H1 (cell line): ENCODE measurements around the gene ASRGL1. TPM values are rescaled to one million over a fixed set of nuclear protein-coding genes. Genes with fewer than 3 reads are reported as not detected.

Source experiments
- CTCF ChIA-PET: fragments of 300-600 bp; sonication (Branson Sonifier 250); formaldehyde crosslinking; loops from one replicate; lab custom pipeline; 2021; ENCODE audit not compliant: partially characterized antibody; lab: Charles Lee
- POLR2A ChIA-PET: fragments of 300-600 bp; sonication (Branson Sonifier 250); formaldehyde crosslinking; loops from one replicate; lab custom pipeline; 2021; ENCODE audit warnings: inconsistent platforms; ENCODE audit not compliant: partially characterized antibody; lab: Charles Lee
- DNase-seq, 2 experiments: peaks; one replicate each; pipeline versions ENCODE4 v3.0.0 to v3.0.0-alpha.2; 2010 to 2022; ENCODE audit warnings: low spot score in 2 of 2, low read depth in 1 of 2, mixed read lengths in 1 of 2
- FAIRE-seq: peaks from 2 replicates; lab custom pipeline; 2011; peaks lifted over from hg19 to GRCh38; lab: Jason Lieb, UNC
- H2AFZ ChIP-seq: 2 replicates; pipeline ENCODE4 v1.8.1; 2012; ENCODE audit warnings: low read length, inconsistent platforms
- H2AK5ac ChIP-seq: 2 replicates; pipeline ENCODE4 v1.6.1; 2013; ENCODE audit warnings: low read depth, low read length
- H2BK120ac ChIP-seq: replicated peaks from 2 replicates; pipeline ENCODE3; 2013; ENCODE audit warnings: low read depth, low read length, inconsistent platforms
- H2BK12ac ChIP-seq: 2 replicates; pipeline ENCODE4 v1.6.1; 2013; ENCODE audit warnings: low read depth, low read length
- H2BK15ac ChIP-seq: 2 replicates; pipeline ENCODE4 v1.6.1; 2013; ENCODE audit warnings: low read length
- H2BK20ac ChIP-seq: 2 replicates; pipeline ENCODE4 v1.6.1; 2013; ENCODE audit warnings: low read length
- H2BK5ac ChIP-seq: 2 replicates; pipeline ENCODE4 v1.6.1; 2013; ENCODE audit warnings: low read depth, low read length
- H3K14ac ChIP-seq: 2 replicates; pipeline ENCODE4 v1.6.1; 2013; ENCODE audit warnings: inconsistent platforms; ENCODE audit not compliant: insufficient read length
- H3K18ac ChIP-seq: 2 replicates; pipeline ENCODE4 v1.6.1; 2013; ENCODE audit warnings: low read length; ENCODE audit errors: extremely low read depth
- H3K23ac ChIP-seq: 2 replicates; pipeline ENCODE4 v1.6.1; 2013; ENCODE audit warnings: inconsistent platforms; ENCODE audit not compliant: insufficient read length
- H3K23me2 ChIP-seq: 2 replicates; pipeline ENCODE4 v1.6.1; 2013; ENCODE audit warnings: low read depth, low read length
- H3K27ac ChIP-seq: 2 replicates; pipeline ENCODE4 v1.6.1; 2011; ENCODE audit warnings: low read depth, low read length, inconsistent platforms
- H3K27me3 ChIP-seq, 4 experiments: replicated peaks in 1 of 4; 1 replicate in 1 of 4; 2 replicates in 3 of 4; pipeline versions ENCODE4 v1.6.1 to v1.8.1; 2011 to 2013; ENCODE audit warnings: low read length in 3 of 4, mild to moderate bottlenecking in 3 of 4, inconsistent platforms in 2 of 4, mixed read lengths in 2 of 4, moderate library complexity in 1 of 4; ENCODE audit not compliant: control insufficient read depth in 3 of 4, insufficient read depth in 3 of 4; ENCODE audit errors: extremely low read depth in 1 of 4
- H3K36me3 ChIP-seq, 4 experiments: 2 replicates each; pipeline versions ENCODE4 v1.6.1 to v1.8.1; 2011 to 2013; ENCODE audit warnings: mild to moderate bottlenecking in 4 of 4, low read length in 3 of 4, moderate library complexity in 2 of 4, control low read depth in 1 of 4, inconsistent platforms in 1 of 4; ENCODE audit not compliant: insufficient read depth in 4 of 4, control insufficient read depth in 2 of 4
- H3K4ac ChIP-seq: replicated peaks from 2 replicates; pipeline ENCODE3; 2013; ENCODE audit warnings: low read length, low read depth, mixed read lengths, inconsistent platforms; ENCODE audit not compliant: insufficient read length
- H3K4me1 ChIP-seq, 4 experiments: replicated peaks in 1 of 4; 1 replicate in 1 of 4; 2 replicates in 3 of 4; pipeline versions ENCODE4 v1.6.1 to v1.8.1; 2011 to 2013; ENCODE audit warnings: low read length in 3 of 4, inconsistent platforms in 2 of 4, mixed read lengths in 1 of 4; ENCODE audit not compliant: insufficient read depth in 4 of 4, control insufficient read depth in 3 of 4
- H3K4me2 ChIP-seq, 2 experiments: 2 replicates each; pipeline versions ENCODE4 v1.6.1 to v1.8.1; 2011 to 2013; ENCODE audit warnings: low read depth in 2 of 2, low read length in 2 of 2, control low read depth in 1 of 2, inconsistent platforms in 1 of 2, mild to moderate bottlenecking in 1 of 2; ENCODE audit not compliant: insufficient read depth in 1 of 2
- H3K4me3 ChIP-seq, 4 experiments: fragments of 200-600, 300-600 bp in 1 of 4; sonication (generic), shearing (Covaris generic), sonication (Bioruptor Twin) in 1 of 4; 2 replicates each; pipeline versions ENCODE4 v1.5.1 to v1.8.1; 2011 to 2016; ENCODE audit warnings: low read length in 4 of 4, low read depth in 3 of 4, control low read depth in 2 of 4, inconsistent platforms in 2 of 4, mild to moderate bottlenecking in 2 of 4, mixed read lengths in 1 of 4, moderate library complexity in 1 of 4; ENCODE audit not compliant: insufficient read depth in 2 of 4; ENCODE audit errors: extremely low read depth in 1 of 4
- H3K56ac ChIP-seq: replicated peaks from 2 replicates; pipeline ENCODE3; 2013; ENCODE audit warnings: low read depth, mild to moderate bottlenecking, mixed read lengths, low read length, inconsistent platforms; ENCODE audit not compliant: insufficient read length
- H3K79me1 ChIP-seq: 2 replicates; pipeline ENCODE4 v1.6.1; 2013; ENCODE audit warnings: low read depth, low read length, control low read depth
- H3K79me2 ChIP-seq, 2 experiments: 2 replicates each; pipeline versions ENCODE4 v1.6.1 to v1.8.1; 2012 to 2013; ENCODE audit warnings: low read length in 2 of 2, mild to moderate bottlenecking in 2 of 2, inconsistent platforms in 1 of 2; ENCODE audit not compliant: insufficient read depth in 2 of 2, control insufficient read depth in 1 of 2
- H3K9ac ChIP-seq, 4 experiments: replicated peaks in 1 of 4; 1 replicate in 1 of 4; 2 replicates in 3 of 4; pipeline versions ENCODE4 v1.6.1 to v1.8.1; 2011 to 2013; ENCODE audit warnings: low read depth in 3 of 4, low read length in 3 of 4, control low read depth in 2 of 4, mild to moderate bottlenecking in 2 of 4, moderate library complexity in 2 of 4, inconsistent platforms in 1 of 4; ENCODE audit errors: extremely low read depth in 1 of 4
- H3K9me3 ChIP-seq, 2 experiments: 2 replicates each; pipeline versions ENCODE4 v1.6.1 to v1.8.1; 2012 to 2013; ENCODE audit warnings: mild to moderate bottlenecking in 2 of 2, moderate library complexity in 2 of 2, control low read depth in 1 of 2, inconsistent platforms in 1 of 2, low read depth in 1 of 2, low read length in 1 of 2, mixed read lengths in 1 of 2; ENCODE audit not compliant: insufficient read depth in 2 of 2
- H4K20me1 ChIP-seq, 2 experiments: replicated peaks in 1 of 2; 2 replicates each; pipeline versions ENCODE3 to v1.8.1; 2011 to 2013; ENCODE audit warnings: inconsistent platforms in 2 of 2, low read length in 2 of 2, mild to moderate bottlenecking in 1 of 2; ENCODE audit not compliant: insufficient read depth in 2 of 2, control insufficient read depth in 1 of 2
- H4K5ac ChIP-seq: 2 replicates; pipeline ENCODE4 v1.6.1; 2013; ENCODE audit warnings: low read length, low read depth, mixed read lengths, inconsistent platforms; ENCODE audit not compliant: insufficient read length
- H4K8ac ChIP-seq: 2 replicates; pipeline ENCODE4 v1.8.0; 2013; ENCODE audit warnings: mild to moderate bottlenecking, moderate library complexity, low read length, inconsistent platforms; ENCODE audit not compliant: insufficient read depth; ENCODE audit errors: extremely low read depth
- H4K91ac ChIP-seq: replicated peaks from 2 replicates; pipeline ENCODE3; 2013; ENCODE audit warnings: low read length, mixed read lengths, inconsistent platforms; ENCODE audit not compliant: insufficient read length
- ATF2 ChIP-seq: IDR thresholded peaks from 2 replicates; pipeline ENCODE4 v1.6.1; 2012; ENCODE audit warnings: low read length, inconsistent platforms
- EP300 ChIP-seq, 2 experiments: IDR thresholded peaks; 1 replicate in 1 of 2; 2 replicates in 1 of 2; pipeline ENCODE4 v1.6.1; 2011 to 2012; ENCODE audit warnings: low read depth in 2 of 2, low read length in 2 of 2, mild to moderate bottlenecking in 2 of 2, borderline replicate concordance in 1 of 2, inconsistent platforms in 1 of 2, moderate library complexity in 1 of 2
- HDAC2 ChIP-seq, 2 experiments: fragments of 300-600 bp in 1 of 2; sonication (generic) in 1 of 2; IDR thresholded peaks; 2 replicates each; pipeline ENCODE4 v1.6.1; 2011 to 2012; ENCODE audit warnings: low read depth in 2 of 2, low read length in 2 of 2, mild to moderate bottlenecking in 2 of 2, moderate library complexity in 2 of 2, borderline replicate concordance in 1 of 2, inconsistent platforms in 1 of 2
- HDAC6 ChIP-seq: IDR thresholded peaks from one replicate; pipeline ENCODE4 v1.7.1; 2012; ENCODE audit warnings: low read depth, mild to moderate bottlenecking, inconsistent platforms, low read length, moderate library complexity
- POU5F1 ChIP-seq: IDR thresholded peaks from 2 replicates; pipeline ENCODE4 v1.6.1; 2011; ENCODE audit warnings: low read depth, mild to moderate bottlenecking, low read length, moderate library complexity
- SIRT6 ChIP-seq: IDR thresholded peaks from one replicate; pipeline ENCODE4 v1.7.1; 2012; ENCODE audit warnings: low read length, inconsistent platforms
- SIX5 ChIP-seq: IDR thresholded peaks from 2 replicates; pipeline ENCODE4 v1.6.1; 2011; ENCODE audit warnings: mild to moderate bottlenecking, low read depth, low read length
- SP2 ChIP-seq: IDR thresholded peaks from 2 replicates; pipeline ENCODE4 v1.6.1; 2012; ENCODE audit warnings: mild to moderate bottlenecking, low read length, inconsistent platforms
- SP4 ChIP-seq: IDR thresholded peaks from 2 replicates; pipeline ENCODE4 v1.6.1; 2012; ENCODE audit warnings: low read length, inconsistent platforms
- USF2 ChIP-seq: IDR thresholded peaks from 2 replicates; pipeline ENCODE4 v1.6.1; 2011; ENCODE audit warnings: low read length, improper control_type of control experiment
- WGBS, 2 experiments: shearing (Covaris generic) in 1 of 2; methylation state at CpG; one replicate each; pipeline versions ENCODE4 v1.1.6 to v1.1.7; 2013 to 2015; ENCODE audit warnings: low lambda C conversion rate in 2 of 2, mixed read lengths in 2 of 2, inconsistent platforms in 1 of 2, low coverage in 1 of 2, missing lambda C conversion rate in 1 of 2; ENCODE audit not compliant: insufficient replicate concordance in 2 of 2, insufficient coverage in 1 of 2, insufficient read length in 1 of 2; ENCODE audit errors: extremely low coverage in 1 of 2, missing lambda C conversion rate in 1 of 2; 5-methylcytosine and 5-hydroxymethylcytosine counted together
- polyA plus RNA-seq, 7 experiments: library from polyadenylated mRNA; depleted of rRNA in 3 of 7; stranded (reverse) in 5 of 7; unstranded in 2 of 7; fragments of >200 nt in 5 of 7; fragments of 200-250 nt in 2 of 7; gene quantifications; 1 replicate in 5 of 7; 2 replicates in 1 of 7; 4 replicates in 1 of 7; pipeline versions ENCODE4 v1.2.1 to v1.2.3, GENCODE V29; 2011 to 2013; ENCODE audit warnings: missing spikeins in 2 of 7, mixed read lengths in 2 of 7
- total RNA-seq: library from RNA; stranded (reverse); fragmentation: NEBNext Ultra II Directional; extraction: Animal tissue kit (Norgen Biotek cat#: 25700); gene quantifications from 2 replicates; pipeline ENCODE4 v1.2.1, GENCODE V29; 2021

ASRGL1 gene
- total and polyA plus RNA-seq, 2 of the 8 experiments (the other 6 are each of a cell fraction or from before 2014, with no cell fraction given), result 19.9 to 23.5 TPM

- Histone ChIP-seq H3K4me3 (no peak overlapping the region), H2BK15ac (no peak overlapping the region), H3K27ac (no peak overlapping the region), H3K14ac (no peak overlapping the region), H2AFZ (no peak overlapping the region), H2BK12ac (no peak overlapping the region), H3K36me3 (no peaks in the 10 kb centered on the region), H3K9ac (no peak overlapping the region), H3K23me2 (no peaks in the 10 kb centered on the region), H3K9me3 (no peaks in the 10 kb centered on the region), H3K18ac (no peak overlapping the region), H4K5ac (no peak overlapping the region), H4K91ac (no peak overlapping the region), H3K4me2 (no peak overlapping the region), H3K4ac (no peak overlapping the region), H4K20me1 (no peaks in the 10 kb centered on the region), H2BK5ac (no peak overlapping the region), H3K23ac (no peak overlapping the region), H2AK5ac (no peak overlapping the region), H3K79me1 (no peaks in the 10 kb centered on the region), H2BK20ac (no peak overlapping the region), H4K8ac (no peak overlapping the region), H2BK120ac (no peak overlapping the region), H3K27me3 (peaks cover 0 to 6% (median 3%) of the 10 kb centered on the region in 4 experiments; a peak in 2 of 7 replicates), H3K4me1 (0 out of 7 replicates have a peak, but pooled peaks cover 0 to 2% (median 0%) of the 10 kb centered on the region in 4 experiments), H3K56ac (no peak overlapping the region), H3K79me2 (no peaks in the 10 kb centered on the region)
- CTCF ChIA-PET, result interaction anchor here (0.6 to 9.8 kb wide), 10 partner anchors 16 to 149 kb away, joined by 3 to 165 read pairs (median 3); no protein-coding TSS in a partner anchor
- FAIRE-seq (no peak), DNase-seq (no peak)
- WGBS, 2 experiments, result 92% methylated on average over 8 of the region's 8 CpGs; no CpG with 5 or more reads in 1 of the 2 experiments
- POLR2A ChIA-PET, result interaction anchor here (0.6 to 1.1 kb wide), 3 partner anchors 9 to 145 kb away, joined by 3 read pairs; partner anchors contain the start of gene EEF1G
- TF ChIP-seq POU5F1, result no peak
- TF ChIP-seq ATF2, result no peak
- no peak for TF ChIP-seq SP4
- TF ChIP-seq SIX5, result no peak
- no peak for TF ChIP-seq SIRT6
- TF ChIP-seq EP300 (IDR thresholded peaks at IDR 0.05; ENCODE audit: borderline replicate concordance in 1 of 2, low read depth in 2 of 2, low read length in 2 of 2), result no peak
- TF ChIP-seq HDAC2 (IDR thresholded peaks at IDR 0.05; ENCODE audit: borderline replicate concordance in 1 of 2, low read depth in 2 of 2, low read length in 2 of 2), result no peak
- TF ChIP-seq SP2, result no peak
- no peak for TF ChIP-seq HDAC6
- no peak for TF ChIP-seq USF2
Measured at GRCh38 chr11:62428871-62429560, 91.8 kb downstream of the ASRGL1 start.
